Heart right ventricle (tissue), 16 donors: ENCODE measurements around the gene ARHGAP32. TPM values are rescaled to one million over a fixed set of nuclear protein-coding genes. Genes with fewer than 3 reads are reported as not detected.

Source experiments
- ATAC-seq, 8 donors: fragments of 200-7000 bp; cut with Tn5 transposase; one replicate each; pipeline ENCODE4 v1.9.1; 2020; ENCODE audit warnings: mild to moderate bottlenecking in 8 of 8, moderate library complexity in 8 of 8, moderate number of reproducible peaks in 1 of 8
- DNase-seq, 2 donors: peaks; one replicate each; pipeline ENCODE4 v3.0.0-alpha.2; 2020
- H3K27ac ChIP-seq, 10 donors: fragments of 200-600 bp; sonication (generic) in 2 of 10; one replicate each; pipeline versions ENCODE4 v1.5.0 to v1.8.0; 2020 to 2022; ENCODE audit warnings: mild to moderate bottlenecking in 3 of 10
- H3K27me3 ChIP-seq, 7 donors: fragments of 200-600 bp; one replicate each; pipeline ENCODE4 v1.8.0; 2021 to 2022; ENCODE audit warnings: mild to moderate bottlenecking in 2 of 7
- H3K36me3 ChIP-seq, 9 donors: fragments of 200-600 bp; sonication (generic) in 1 of 9; one replicate each; pipeline versions ENCODE4 v1.5.0 to v1.8.0; 2020 to 2022; ENCODE audit warnings: mild to moderate bottlenecking in 2 of 9
- H3K4me1 ChIP-seq, 9 donors: fragments of 200-600 bp; sonication (generic) in 1 of 9; one replicate each; pipeline versions ENCODE4 v1.5.0 to v1.8.0; 2020 to 2022; ENCODE audit warnings: mild to moderate bottlenecking in 4 of 9
- H3K4me3 ChIP-seq, 10 donors: fragments of 200-600 bp; sonication (generic) in 2 of 10; one replicate each; pipeline versions ENCODE4 v1.5.0 to v1.8.0; 2020 to 2022; ENCODE audit warnings: mild to moderate bottlenecking in 7 of 10, moderate library complexity in 2 of 10
- H3K9me3 ChIP-seq, 11 donors: fragments of 200-600 bp in 10 of 11; sonication (generic) in 2 of 11; one replicate each; pipeline versions ENCODE4 v1.5.0 to v1.8.0; 2013 to 2022; ENCODE audit warnings: mild to moderate bottlenecking in 2 of 11, control low read depth in 1 of 11, moderate library complexity in 1 of 11
- WGBS, 2 donors: extraction: QIAGEN DNeasy Blood & Tissue Kit; methylation state at CpG; one replicate each; pipeline ENCODE4 v1.1.7; 2013; ENCODE audit warnings: inconsistent platforms in 1 of 2; 5-methylcytosine and 5-hydroxymethylcytosine counted together
- intact Hi-C, 10 donors: fragments of 100-400 bp; cut with DNase I; formaldehyde crosslinking; loops; one replicate each; pipeline versions ENCODE4 v1.11.1 to v1.14.2; 2022
- polyA plus RNA-seq, 2 donors: library from polyadenylated mRNA; stranded (reverse); fragments of 200-250 nt; gene quantifications; one replicate each; pipeline ENCODE4 v1.2.3, GENCODE V29; 2013
- total RNA-seq, 10 donors: library from RNA; stranded (reverse); fragmentation: NEBNext Ultra II Directional in 3 of 10; extraction: Animal tissue kit (Norgen Biotek cat#: 25700) in 3 of 10; gene quantifications; one replicate each; pipeline versions ENCODE4 v1.2.1 to v1.2.4, GENCODE V29; 2021 to 2023
- TF ChIP-seq, protein P1 (sequence below), 9 donors: fragments of 200-600 bp; sonication (generic) in 2 of 9; IDR thresholded peaks; one replicate each; pipeline versions ENCODE4 v1.5.0 to v1.8.0; 2021 to 2022; ENCODE audit warnings: antibody characterized with exemption in 9 of 9, mild to moderate bottlenecking in 5 of 9, moderate library complexity in 1 of 9
- donor health status: Arrhythmogenic right ventricular cardiomyopathy.
- donor health status: ischemic (EF 13 %, LVEDD 7.1; RV severe dilation, severe dysfunction).
- donor health status: healthy with polysubstance abuse.
- donor health status: DM: no; HTN: yes; CAD: no.
- donor health status: DM: no; HTN: no; CAD: no.
- donor health status: ischemic (EF 25% LVEDD 6.9; RV normal size, moderate dysfunction).
- donor health status: ischemic (EF 25% LVEDD 5.7; RV mildly dilated, moderate dysfunction).
- donor health status: healthy.
- donor health status: DM: yes; HTN: yes; CAD: no.
- donor health status: Ischemic cardiomyopathy.
- donor health status: ischemic (EF 35%, LVEDD 5.7; RV mildly dilated, moderate dysfunction).
- donor health status: nonischemic (EF 11% LVEDD 7.7; RV severe dilation, severe dysfunction).
- donor health status: DM: yes; HTN: yes; CAD: no.
- donor health status: PGD.
- donor health status: ischemic (EF 29% LVEDD 5.4; RV normal size, mild dysfunction).
- donor health status: nonischemic (EF 23%, LVEDD 6.1; RV moderate dilation, normal function).

ARHGAP32 gene
- total and polyA plus RNA-seq, 12 donors = 1.0 to 8.7 (median 4.4) TPM

DNA sequence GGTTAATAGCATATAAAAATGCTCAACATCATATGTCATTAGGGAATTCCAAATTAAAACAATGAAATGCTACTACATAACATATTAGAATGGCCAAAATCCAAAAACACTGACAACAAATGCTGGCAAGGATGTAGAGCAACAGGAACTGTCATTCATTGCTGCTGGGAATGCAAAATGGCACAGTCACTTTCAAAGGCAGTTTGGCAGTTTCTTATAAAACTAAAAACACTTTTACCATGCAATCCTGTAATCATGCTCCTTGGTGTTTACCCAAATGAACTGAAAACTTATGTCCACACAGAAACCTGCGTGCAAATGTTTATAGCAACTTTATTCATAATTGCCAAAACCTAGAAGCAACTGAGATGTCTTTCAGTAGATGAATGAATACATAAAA, 105.1 kb downstream of the ARHGAP32 start:
- Histone ChIP-seq H3K27me3 (no peaks in the 10 kb centered on the region), H3K36me3 (peaks cover 0 to 7% (median 0%) of the 10 kb centered on the region in 9 donors), H3K4me1 (no peaks in the 10 kb centered on the region), H3K9me3 (peaks cover 0 to 41% (median 7%) of the 10 kb centered on the region in 11 donors), H3K4me3 (no peak overlapping the region), H3K27ac (no peak overlapping the region)
- ATAC-seq = no peak
- WGBS, 2 donors = 81 to 86% methylated on average over 1 of the region's 1 CpG
- TF ChIP-seq, protein P1, sequence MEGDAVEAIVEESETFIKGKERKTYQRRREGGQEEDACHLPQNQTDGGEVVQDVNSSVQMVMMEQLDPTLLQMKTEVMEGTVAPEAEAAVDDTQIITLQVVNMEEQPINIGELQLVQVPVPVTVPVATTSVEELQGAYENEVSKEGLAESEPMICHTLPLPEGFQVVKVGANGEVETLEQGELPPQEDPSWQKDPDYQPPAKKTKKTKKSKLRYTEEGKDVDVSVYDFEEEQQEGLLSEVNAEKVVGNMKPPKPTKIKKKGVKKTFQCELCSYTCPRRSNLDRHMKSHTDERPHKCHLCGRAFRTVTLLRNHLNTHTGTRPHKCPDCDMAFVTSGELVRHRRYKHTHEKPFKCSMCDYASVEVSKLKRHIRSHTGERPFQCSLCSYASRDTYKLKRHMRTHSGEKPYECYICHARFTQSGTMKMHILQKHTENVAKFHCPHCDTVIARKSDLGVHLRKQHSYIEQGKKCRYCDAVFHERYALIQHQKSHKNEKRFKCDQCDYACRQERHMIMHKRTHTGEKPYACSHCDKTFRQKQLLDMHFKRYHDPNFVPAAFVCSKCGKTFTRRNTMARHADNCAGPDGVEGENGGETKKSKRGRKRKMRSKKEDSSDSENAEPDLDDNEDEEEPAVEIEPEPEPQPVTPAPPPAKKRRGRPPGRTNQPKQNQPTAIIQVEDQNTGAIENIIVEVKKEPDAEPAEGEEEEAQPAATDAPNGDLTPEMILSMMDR (IDR thresholded peaks at IDR 0.05) = no peak
- no peak for DNase-seq
- intact Hi-C loops = no loop called here

DNA sequence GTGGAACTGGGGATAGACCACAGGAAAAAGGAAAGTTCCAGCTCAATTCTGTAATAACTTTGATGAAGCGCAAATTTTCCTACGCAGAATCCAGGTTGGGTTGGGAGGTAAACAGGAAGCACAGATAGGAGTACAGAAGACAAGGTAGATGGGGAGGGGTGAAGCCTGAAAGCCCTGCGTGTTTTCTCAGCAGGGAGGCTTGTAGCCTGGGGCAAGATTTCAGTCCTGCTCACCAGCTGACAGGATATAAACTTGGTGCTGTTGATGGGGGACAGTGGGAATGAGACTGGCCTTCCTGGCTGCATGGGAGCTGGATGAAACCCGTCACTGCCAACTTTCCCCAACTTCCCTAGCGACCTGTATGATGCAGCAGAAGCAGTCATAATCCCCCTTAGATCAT, 114.9 kb downstream of the ARHGAP32 start:
- intact Hi-C loops = no loop called here
- peaks cover 0 to 32% (median 0%) of the 10 kb centered on the region in 11 donors for H3K9me3 ChIP-seq
- 72 to 83% methylated on average over 5 of the region's 5 CpGs for WGBS, 2 donors
- TF ChIP-seq, protein P1 (IDR thresholded peaks at IDR 0.05) = no peak
- ATAC-seq (no peak), DNase-seq (no peak)
- no peak overlapping the region for H3K4me3 ChIP-seq
- H3K4me1 ChIP-seq = no peaks in the 10 kb centered on the region
- no peaks in the 10 kb centered on the region for H3K27me3 ChIP-seq
- H3K36me3 ChIP-seq = no peaks in the 10 kb centered on the region
- no peak overlapping the region for H3K27ac ChIP-seq

DNA sequence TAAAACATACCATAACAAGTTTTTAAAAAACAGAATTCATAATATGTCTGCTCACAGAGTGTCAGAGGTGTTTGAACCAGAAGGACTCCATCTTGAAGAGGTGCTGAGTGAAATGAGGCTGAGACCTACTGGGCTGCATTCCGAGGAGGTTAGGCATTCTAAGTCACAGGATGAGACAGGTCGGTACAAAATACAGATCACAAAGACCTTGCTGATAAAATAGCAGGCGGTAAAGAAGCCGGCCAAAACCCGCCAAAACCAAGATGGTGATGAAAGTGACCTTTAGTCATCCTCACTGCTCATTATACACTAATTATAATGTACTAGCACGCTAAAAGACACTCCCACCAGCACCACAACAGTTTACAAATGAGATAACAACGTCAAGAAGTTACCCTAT, 116.4 kb downstream of the ARHGAP32 start:
- TF ChIP-seq, protein P1 (IDR thresholded peaks at IDR 0.05) = no peak
- 70 to 71% methylated on average over 7 of the region's 7 CpGs for WGBS, 2 donors
- no peak for ATAC-seq

DNA sequence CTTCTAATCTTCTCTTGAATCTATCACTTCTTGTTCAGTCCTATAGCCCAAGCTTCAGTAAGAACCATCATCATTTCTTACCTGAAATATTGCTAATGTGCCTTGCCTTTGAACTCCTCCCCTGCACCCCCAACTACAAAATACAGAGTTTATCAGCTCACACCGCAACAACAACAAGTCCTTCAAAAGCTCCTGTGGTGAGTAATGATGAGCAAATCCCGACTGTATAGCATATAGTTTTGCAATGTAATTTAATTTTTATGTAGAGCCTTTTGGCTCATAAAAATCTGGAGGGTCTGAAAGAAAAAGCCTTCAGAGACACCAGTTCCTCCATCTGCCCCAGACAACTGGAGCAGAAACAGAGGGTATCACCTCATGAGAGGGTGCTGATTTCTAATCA, 124.7 kb downstream of the ARHGAP32 start:
- WGBS, 2 donors = 90 to 95% methylated on average over 2 of the region's 2 CpGs
- TF ChIP-seq, protein P1 (IDR thresholded peaks at IDR 0.05) = no peak
- no peak overlapping the region for H3K4me3 ChIP-seq
- H3K36me3 ChIP-seq = peaks cover 0 to 39% (median 4%) of the 10 kb centered on the region in 9 donors
- no peaks in the 10 kb centered on the region for H3K9me3 ChIP-seq
- H3K27me3 ChIP-seq = no peaks in the 10 kb centered on the region
- DNase-seq = no peak
- H3K4me1 ChIP-seq = no peaks in the 10 kb centered on the region
- H3K27ac ChIP-seq = no peak overlapping the region
- no peak for ATAC-seq
- intact Hi-C loops = no loop called here

More for the DNA sequence above, 116.4 kb downstream of the ARHGAP32 start:
- Histone ChIP-seq H3K9me3 (peaks cover 0 to 20% (median 0%) of the 10 kb centered on the region in 11 donors), H3K27ac (no peak overlapping the region), H3K4me1 (no peaks in the 10 kb centered on the region), H3K36me3 (no peaks in the 10 kb centered on the region), H3K27me3 (no peaks in the 10 kb centered on the region), H3K4me3 (no peak overlapping the region)
- no peak for DNase-seq
- intact Hi-C loops = no loop called here
